WTC11 (cell line): ENCODE results near the gene IQGAP3. TPM values are rescaled to one million over a fixed set of nuclear protein-coding genes. Genes with fewer than 3 reads are reported as not detected.

Experiments
- ATAC-seq: fragments of 200-7000 bp; cut with Tn5 transposase; 2 replicates; pipeline ENCODE4 v1.10.0; 2021; ENCODE audit warnings: mild to moderate bottlenecking, moderate library complexity
- CTCF ChIA-PET: fragments of 300-600 bp; sonication (Branson Sonifier 250); formaldehyde crosslinking; loops from one replicate; lab custom pipeline; 2021; ENCODE audit warnings: antibody characterized with exemption; lab: Charles Lee
- POLR2A ChIA-PET: fragments of 350-600 bp; sonication (Branson Sonifier 250); formaldehyde crosslinking; loops from one replicate; lab custom pipeline; 2021; ENCODE audit warnings: antibody characterized with exemption; lab: Charles Lee
- DNase-seq: peaks from one replicate; pipeline ENCODE4 v3.0.0; 2021; ENCODE audit warnings: low spot score
- H3K27ac Mint-ChIP-seq: 2 replicates; pipeline ENCODE4 v1.8.0; 2021; ENCODE audit warnings: mixed read lengths
- H3K27me3 Mint-ChIP-seq: 2 replicates; pipeline ENCODE4 v1.8.0; 2021; ENCODE audit warnings: low read depth, mild to moderate bottlenecking, moderate library complexity, mixed read lengths
- H3K36me3 Mint-ChIP-seq: 2 replicates; pipeline ENCODE4 v1.8.0; 2021; ENCODE audit warnings: mixed read lengths
- H3K4me1 Mint-ChIP-seq: 2 replicates; pipeline ENCODE4 v1.8.0; 2022; ENCODE audit warnings: mixed read lengths
- H3K4me3 Mint-ChIP-seq: 2 replicates; pipeline ENCODE4 v1.8.0; 2021; ENCODE audit warnings: mild to moderate bottlenecking, moderate library complexity, mixed read lengths
- H3K9me3 Mint-ChIP-seq: 2 replicates; pipeline ENCODE4 v1.8.0; 2021; ENCODE audit warnings: mixed read lengths
- CREM ChIP-seq: sonication (generic); formaldehyde crosslinking; IDR thresholded peaks from 2 replicates; pipeline ENCODE4 v1.8.1; 2022; ENCODE audit warnings: mild to moderate bottlenecking, missing genetic modification reagents, moderate library complexity
- FOXJ3 ChIP-seq: sonication (generic); formaldehyde crosslinking; IDR thresholded peaks from 2 replicates; pipeline ENCODE4 v1.9.0; 2021; ENCODE audit warnings: missing genetic modification reagents, mild to moderate bottlenecking, borderline replicate concordance
- GRHL2 ChIP-seq: fragments of 250-450 bp; sonication (Bioruptor Pico); IDR thresholded peaks from 2 replicates; pipeline ENCODE4 v1.8.0; 2022; ENCODE audit warnings: mild to moderate bottlenecking, moderate library complexity; ENCODE audit not compliant: insufficient replicate concordance, severe bottlenecking
- USF1 ChIP-seq: sonication (generic); formaldehyde crosslinking; IDR thresholded peaks from 2 replicates; pipeline ENCODE4 v1.8.0; 2022; ENCODE audit warnings: mild to moderate bottlenecking, missing genetic modification reagents
- ZBTB21 ChIP-seq: sonication (generic); formaldehyde crosslinking; IDR thresholded peaks from 2 replicates; pipeline ENCODE4 v1.8.1; 2023; ENCODE audit warnings: mild to moderate bottlenecking, missing genetic modification reagents, borderline replicate concordance
- ZNF423 ChIP-seq: fragments of 250-450 bp; sonication (Bioruptor Pico); IDR thresholded peaks from 2 replicates; pipeline ENCODE4 v2.1.2; 2022; ENCODE audit warnings: mild to moderate bottlenecking, moderate library complexity
- ZSCAN18 ChIP-seq: fragments of 250-450 bp; sonication (Bioruptor Pico); IDR thresholded peaks from 2 replicates; pipeline ENCODE4 v2.1.2; 2022; ENCODE audit warnings: mild to moderate bottlenecking, moderate library complexity
- total RNA-seq: library from RNA; stranded (reverse); gene quantifications from 3 replicates; pipeline ENCODE4 v1.2.3, GENCODE V29; 2021
- TF ChIP-seq, protein P1 (sequence below): sonication (generic); formaldehyde crosslinking; IDR thresholded peaks from 2 replicates; pipeline ENCODE4 v1.8.0; 2023; ENCODE audit warnings: mild to moderate bottlenecking, missing genetic modification reagents
- TF ChIP-seq, protein P2 (sequence below): sonication (generic); formaldehyde crosslinking; IDR thresholded peaks from 2 replicates; pipeline ENCODE4 v1.8.1; 2023; ENCODE audit warnings: mild to moderate bottlenecking, missing genetic modification reagents, moderate library complexity
- TF ChIP-seq, protein P3 (sequence below): fragments of 250-450 bp; sonication (Bioruptor Pico); IDR thresholded peaks from 2 replicates; pipeline ENCODE4 v1.9.0; 2021; ENCODE audit warnings: mild to moderate bottlenecking, borderline replicate concordance
- TF ChIP-seq, protein P4 (sequence below): sonication (generic); formaldehyde crosslinking; IDR thresholded peaks from 2 replicates; pipeline ENCODE4 v1.8.0; 2023; ENCODE audit warnings: missing genetic modification reagents, mild to moderate bottlenecking, borderline replicate concordance

The IQGAP3 gene
- total RNA-seq, 1 experiment from 2014 or later = 33.3 TPM

GRCh38 chr1:156552518-156552917, 19.8 kb downstream of the IQGAP3 start (continued):
- TF ChIP-seq GRHL2 (CRISPR knock-in tag) (no peak), ZNF423 (CRISPR knock-in tag) (no peak)
- TF ChIP-seq, protein P1, sequence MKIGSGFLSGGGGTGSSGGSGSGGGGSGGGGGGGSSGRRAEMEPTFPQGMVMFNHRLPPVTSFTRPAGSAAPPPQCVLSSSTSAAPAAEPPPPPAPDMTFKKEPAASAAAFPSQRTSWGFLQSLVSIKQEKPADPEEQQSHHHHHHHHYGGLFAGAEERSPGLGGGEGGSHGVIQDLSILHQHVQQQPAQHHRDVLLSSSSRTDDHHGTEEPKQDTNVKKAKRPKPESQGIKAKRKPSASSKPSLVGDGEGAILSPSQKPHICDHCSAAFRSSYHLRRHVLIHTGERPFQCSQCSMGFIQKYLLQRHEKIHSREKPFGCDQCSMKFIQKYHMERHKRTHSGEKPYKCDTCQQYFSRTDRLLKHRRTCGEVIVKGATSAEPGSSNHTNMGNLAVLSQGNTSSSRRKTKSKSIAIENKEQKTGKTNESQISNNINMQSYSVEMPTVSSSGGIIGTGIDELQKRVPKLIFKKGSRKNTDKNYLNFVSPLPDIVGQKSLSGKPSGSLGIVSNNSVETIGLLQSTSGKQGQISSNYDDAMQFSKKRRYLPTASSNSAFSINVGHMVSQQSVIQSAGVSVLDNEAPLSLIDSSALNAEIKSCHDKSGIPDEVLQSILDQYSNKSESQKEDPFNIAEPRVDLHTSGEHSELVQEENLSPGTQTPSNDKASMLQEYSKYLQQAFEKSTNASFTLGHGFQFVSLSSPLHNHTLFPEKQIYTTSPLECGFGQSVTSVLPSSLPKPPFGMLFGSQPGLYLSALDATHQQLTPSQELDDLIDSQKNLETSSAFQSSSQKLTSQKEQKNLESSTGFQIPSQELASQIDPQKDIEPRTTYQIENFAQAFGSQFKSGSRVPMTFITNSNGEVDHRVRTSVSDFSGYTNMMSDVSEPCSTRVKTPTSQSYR (CRISPR knock-in tag) = no peak
- TF ChIP-seq, protein P2, sequence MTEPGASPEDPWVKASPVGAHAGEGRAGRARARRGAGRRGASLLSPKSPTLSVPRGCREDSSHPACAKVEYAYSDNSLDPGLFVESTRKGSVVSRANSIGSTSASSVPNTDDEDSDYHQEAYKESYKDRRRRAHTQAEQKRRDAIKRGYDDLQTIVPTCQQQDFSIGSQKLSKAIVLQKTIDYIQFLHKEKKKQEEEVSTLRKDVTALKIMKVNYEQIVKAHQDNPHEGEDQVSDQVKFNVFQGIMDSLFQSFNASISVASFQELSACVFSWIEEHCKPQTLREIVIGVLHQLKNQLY (CRISPR knock-in tag) = no peak

- CTCF ChIA-PET = interaction anchor here (3.8 kb wide), 1 partner anchor 71 kb away, joined by 17 read pairs; no protein-coding TSS in a partner anchor
- Mint-ChIP-seq H3K4me3 (no peak overlapping the region), H3K27ac (no peak overlapping the region), H3K9me3 (no peaks in the 10 kb centered on the region), H3K36me3 (peaks cover 21% of the 10 kb centered on the region), H3K4me1 (no peaks in the 10 kb centered on the region), H3K27me3 (no peaks in the 10 kb centered on the region)
- POLR2A ChIA-PET = no interaction called here
- TF ChIP-seq ZBTB21 (CRISPR knock-in tag) (no peak), USF1 (CRISPR knock-in tag) (no peak), FOXJ3 (no peak), ZSCAN18 (CRISPR knock-in tag) (no peak), CREM (no peak)
- TF ChIP-seq, protein P3, sequence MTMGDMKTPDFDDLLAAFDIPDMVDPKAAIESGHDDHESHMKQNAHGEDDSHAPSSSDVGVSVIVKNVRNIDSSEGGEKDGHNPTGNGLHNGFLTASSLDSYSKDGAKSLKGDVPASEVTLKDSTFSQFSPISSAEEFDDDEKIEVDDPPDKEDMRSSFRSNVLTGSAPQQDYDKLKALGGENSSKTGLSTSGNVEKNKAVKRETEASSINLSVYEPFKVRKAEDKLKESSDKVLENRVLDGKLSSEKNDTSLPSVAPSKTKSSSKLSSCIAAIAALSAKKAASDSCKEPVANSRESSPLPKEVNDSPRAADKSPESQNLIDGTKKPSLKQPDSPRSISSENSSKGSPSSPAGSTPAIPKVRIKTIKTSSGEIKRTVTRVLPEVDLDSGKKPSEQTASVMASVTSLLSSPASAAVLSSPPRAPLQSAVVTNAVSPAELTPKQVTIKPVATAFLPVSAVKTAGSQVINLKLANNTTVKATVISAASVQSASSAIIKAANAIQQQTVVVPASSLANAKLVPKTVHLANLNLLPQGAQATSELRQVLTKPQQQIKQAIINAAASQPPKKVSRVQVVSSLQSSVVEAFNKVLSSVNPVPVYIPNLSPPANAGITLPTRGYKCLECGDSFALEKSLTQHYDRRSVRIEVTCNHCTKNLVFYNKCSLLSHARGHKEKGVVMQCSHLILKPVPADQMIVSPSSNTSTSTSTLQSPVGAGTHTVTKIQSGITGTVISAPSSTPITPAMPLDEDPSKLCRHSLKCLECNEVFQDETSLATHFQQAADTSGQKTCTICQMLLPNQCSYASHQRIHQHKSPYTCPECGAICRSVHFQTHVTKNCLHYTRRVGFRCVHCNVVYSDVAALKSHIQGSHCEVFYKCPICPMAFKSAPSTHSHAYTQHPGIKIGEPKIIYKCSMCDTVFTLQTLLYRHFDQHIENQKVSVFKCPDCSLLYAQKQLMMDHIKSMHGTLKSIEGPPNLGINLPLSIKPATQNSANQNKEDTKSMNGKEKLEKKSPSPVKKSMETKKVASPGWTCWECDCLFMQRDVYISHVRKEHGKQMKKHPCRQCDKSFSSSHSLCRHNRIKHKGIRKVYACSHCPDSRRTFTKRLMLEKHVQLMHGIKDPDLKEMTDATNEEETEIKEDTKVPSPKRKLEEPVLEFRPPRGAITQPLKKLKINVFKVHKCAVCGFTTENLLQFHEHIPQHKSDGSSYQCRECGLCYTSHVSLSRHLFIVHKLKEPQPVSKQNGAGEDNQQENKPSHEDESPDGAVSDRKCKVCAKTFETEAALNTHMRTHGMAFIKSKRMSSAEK = no peak
- TF ChIP-seq, protein P4, sequence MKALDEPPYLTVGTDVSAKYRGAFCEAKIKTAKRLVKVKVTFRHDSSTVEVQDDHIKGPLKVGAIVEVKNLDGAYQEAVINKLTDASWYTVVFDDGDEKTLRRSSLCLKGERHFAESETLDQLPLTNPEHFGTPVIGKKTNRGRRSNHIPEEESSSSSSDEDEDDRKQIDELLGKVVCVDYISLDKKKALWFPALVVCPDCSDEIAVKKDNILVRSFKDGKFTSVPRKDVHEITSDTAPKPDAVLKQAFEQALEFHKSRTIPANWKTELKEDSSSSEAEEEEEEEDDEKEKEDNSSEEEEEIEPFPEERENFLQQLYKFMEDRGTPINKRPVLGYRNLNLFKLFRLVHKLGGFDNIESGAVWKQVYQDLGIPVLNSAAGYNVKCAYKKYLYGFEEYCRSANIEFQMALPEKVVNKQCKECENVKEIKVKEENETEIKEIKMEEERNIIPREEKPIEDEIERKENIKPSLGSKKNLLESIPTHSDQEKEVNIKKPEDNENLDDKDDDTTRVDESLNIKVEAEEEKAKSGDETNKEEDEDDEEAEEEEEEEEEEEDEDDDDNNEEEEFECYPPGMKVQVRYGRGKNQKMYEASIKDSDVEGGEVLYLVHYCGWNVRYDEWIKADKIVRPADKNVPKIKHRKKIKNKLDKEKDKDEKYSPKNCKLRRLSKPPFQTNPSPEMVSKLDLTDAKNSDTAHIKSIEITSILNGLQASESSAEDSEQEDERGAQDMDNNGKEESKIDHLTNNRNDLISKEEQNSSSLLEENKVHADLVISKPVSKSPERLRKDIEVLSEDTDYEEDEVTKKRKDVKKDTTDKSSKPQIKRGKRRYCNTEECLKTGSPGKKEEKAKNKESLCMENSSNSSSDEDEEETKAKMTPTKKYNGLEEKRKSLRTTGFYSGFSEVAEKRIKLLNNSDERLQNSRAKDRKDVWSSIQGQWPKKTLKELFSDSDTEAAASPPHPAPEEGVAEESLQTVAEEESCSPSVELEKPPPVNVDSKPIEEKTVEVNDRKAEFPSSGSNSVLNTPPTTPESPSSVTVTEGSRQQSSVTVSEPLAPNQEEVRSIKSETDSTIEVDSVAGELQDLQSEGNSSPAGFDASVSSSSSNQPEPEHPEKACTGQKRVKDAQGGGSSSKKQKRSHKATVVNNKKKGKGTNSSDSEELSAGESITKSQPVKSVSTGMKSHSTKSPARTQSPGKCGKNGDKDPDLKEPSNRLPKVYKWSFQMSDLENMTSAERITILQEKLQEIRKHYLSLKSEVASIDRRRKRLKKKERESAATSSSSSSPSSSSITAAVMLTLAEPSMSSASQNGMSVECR (CRISPR knock-in tag) = no peak
- ATAC-seq (no peak), DNase-seq (no peak)
Measured at GRCh38 chr1:156551869-156552268, 20.5 kb downstream of the IQGAP3 start.
